Effector memory CD4-positive, alpha-beta T cell (primary cell): ENCODE measurements around the gene INMT.

Source experiments
- DNase-seq, 3 donors: peaks; one replicate each; pipeline ENCODE4 v3.0.0-alpha.2; 2020
- H3K27ac ChIP-seq: 2 replicates; pipeline ENCODE4 v1.7.0; 2013; ENCODE audit warnings: mild to moderate bottlenecking, low read length, moderate library complexity; ENCODE audit not compliant: insufficient read depth, poor library complexity, severe bottlenecking
- H3K27me3 ChIP-seq: replicated peaks from 2 replicates; pipeline ENCODE4 v1.7.0; 2013; ENCODE audit warnings: mild to moderate bottlenecking, low read length; ENCODE audit not compliant: insufficient read depth, control insufficient read depth, poor library complexity, severe bottlenecking
- H3K36me3 ChIP-seq: 2 replicates; pipeline ENCODE4 v1.7.0; 2013; ENCODE audit warnings: mild to moderate bottlenecking, low read length, moderate library complexity; ENCODE audit not compliant: control insufficient read depth, insufficient read depth
- H3K4me1 ChIP-seq: 2 replicates; pipeline ENCODE4 v1.7.0; 2013; ENCODE audit warnings: low read length, mild to moderate bottlenecking; ENCODE audit not compliant: control insufficient read depth, insufficient read depth, poor library complexity, severe bottlenecking
- H3K4me3 ChIP-seq: 2 replicates; pipeline ENCODE4 v1.7.0; 2013; ENCODE audit warnings: low read length, low read depth, mild to moderate bottlenecking; ENCODE audit not compliant: insufficient read depth, poor library complexity, severe bottlenecking
- H3K9me3 ChIP-seq: 2 replicates; pipeline ENCODE4 v1.7.0; 2013; ENCODE audit warnings: mild to moderate bottlenecking, low read length, moderate library complexity; ENCODE audit not compliant: control insufficient read depth

INMT gene

DNA sequence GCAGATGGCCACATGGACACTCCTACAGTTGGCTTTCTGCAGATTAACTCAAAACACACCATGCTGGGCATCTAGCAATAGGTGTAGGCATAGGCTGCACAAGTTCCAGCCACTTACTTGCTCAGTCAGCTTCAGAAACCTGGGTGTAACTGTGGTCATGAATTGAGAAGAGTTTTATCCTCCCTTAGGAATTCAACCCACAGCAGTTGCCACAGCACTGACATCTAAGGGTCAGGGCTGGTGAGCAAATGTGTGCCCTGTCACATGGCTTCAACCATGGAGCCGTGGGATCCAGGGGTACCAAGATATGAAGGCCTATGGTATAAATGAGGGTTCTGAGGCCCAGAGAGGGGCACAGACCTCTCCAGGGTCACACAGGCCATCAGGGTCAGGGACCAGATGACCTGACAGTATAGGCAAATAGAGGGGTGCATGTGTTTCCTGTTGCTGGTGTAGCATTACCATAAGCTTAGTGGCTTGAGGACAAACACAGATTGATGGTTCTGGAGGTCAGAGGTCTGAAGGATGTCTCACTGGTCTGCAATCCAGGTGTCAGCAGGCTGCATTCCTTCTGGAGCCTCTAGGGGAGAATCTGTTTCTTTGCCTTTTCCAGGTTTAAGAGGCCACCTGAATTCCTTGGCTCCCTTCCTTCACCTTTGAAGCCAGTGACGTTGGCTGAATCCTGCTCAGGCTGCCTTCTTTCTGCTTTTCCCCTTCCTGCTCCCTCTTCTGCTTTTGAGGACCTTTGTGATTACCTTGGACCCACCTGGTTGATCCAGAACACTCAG is 43.4 kb downstream of the INMT start:
- DNase-seq: no peak
- H3K4me1 ChIP-seq: no peaks in the 10 kb centered on the region

DNA sequence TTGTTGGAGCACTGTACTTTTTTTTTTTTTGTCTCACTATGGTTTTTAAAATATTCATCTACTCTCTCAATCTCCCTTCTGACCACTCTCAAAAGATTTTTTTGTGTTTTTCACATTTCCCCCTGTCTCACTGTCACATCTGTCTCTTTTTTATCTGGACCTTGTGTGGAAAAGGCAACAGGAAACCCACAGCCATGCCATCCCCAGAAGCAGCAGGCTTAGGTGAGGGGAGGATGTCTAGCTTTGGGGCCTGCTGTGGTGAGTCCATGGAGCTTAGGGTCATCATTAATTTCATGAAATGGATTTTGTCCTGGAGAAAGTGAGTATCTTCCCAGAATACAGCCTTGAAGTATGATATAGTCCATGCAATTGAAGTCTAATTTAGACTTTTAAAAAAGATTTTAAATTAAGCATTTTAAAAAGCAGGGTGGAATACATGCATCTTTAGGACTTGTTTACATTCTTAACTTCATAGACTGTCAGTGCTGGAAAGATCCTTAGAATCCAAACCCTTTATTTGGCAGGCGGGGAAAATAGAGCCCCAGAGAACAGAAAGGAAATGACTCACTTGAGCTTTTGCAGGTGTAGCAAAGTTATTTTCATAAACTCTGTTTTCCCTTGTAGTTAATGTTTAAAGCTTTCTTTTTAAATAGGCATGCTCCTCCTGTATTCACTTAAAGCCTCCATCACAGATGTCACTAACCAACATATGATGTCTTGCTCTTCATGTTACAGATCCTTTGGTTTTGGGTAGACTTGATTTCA is 44.4 kb downstream of the INMT start:
- Histone ChIP-seq H3K27me3 (no peaks in the 10 kb centered on the region), H3K9me3 (no peaks in the 10 kb centered on the region), H3K4me1 (no peaks in the 10 kb centered on the region), H3K27ac (no peak overlapping the region), H3K4me3 (no peak overlapping the region), H3K36me3 (no peaks in the 10 kb centered on the region)
- no peak for DNase-seq

More for the DNA sequence above, 43.4 kb downstream of the INMT start:
- H3K9me3 ChIP-seq: no peaks in the 10 kb centered on the region
- H3K27ac ChIP-seq: no peak overlapping the region
- no peaks in the 10 kb centered on the region for H3K27me3 ChIP-seq
- H3K36me3 ChIP-seq: no peaks in the 10 kb centered on the region
- no peak overlapping the region for H3K4me3 ChIP-seq

DNA sequence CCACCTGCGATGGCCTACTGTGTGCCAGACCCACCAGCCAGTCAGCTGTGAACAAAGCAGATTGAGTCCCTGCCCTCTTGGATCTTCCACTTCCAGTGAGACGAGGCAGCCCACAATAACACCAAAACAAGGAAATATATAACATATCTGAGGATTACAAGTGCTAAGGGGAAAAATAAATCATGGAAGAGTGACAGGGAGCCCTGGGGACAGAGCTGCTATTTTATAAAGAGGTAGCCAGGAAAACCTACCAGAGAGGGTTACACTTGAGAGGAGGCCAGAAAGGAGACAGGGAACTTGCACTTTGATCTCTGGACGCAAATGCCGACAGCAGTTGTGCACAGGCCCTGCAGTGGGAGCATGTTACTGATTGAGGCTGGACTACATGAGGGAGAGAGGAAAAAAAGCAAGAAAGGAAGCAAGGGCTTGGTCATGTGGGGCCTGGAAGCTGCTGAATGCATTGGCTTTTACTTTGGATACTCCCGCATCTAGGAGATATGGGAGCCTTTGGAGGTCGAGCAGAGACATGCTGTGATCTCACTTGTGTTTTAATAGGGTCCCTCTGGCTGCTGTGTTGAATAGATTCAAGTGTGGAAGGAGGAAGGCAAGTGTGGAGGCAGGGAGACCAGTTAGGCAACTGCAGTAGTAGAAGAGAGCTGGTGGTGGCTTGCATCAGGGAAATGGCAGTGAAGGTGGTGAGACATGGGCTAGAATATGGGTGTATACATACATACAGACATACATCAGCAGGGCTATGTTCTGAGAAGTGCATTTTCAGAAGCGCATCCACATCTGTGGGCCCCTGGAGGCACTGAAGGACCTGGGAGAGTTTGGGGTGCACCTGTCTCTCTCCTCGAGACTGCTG is 45.5 kb downstream of the INMT start:
- no peaks in the 10 kb centered on the region for H3K9me3 ChIP-seq
- no peak for DNase-seq
- no peak overlapping the region for H3K4me3 ChIP-seq
- H3K27me3 ChIP-seq: no peaks in the 10 kb centered on the region
- no peaks in the 10 kb centered on the region for H3K36me3 ChIP-seq
- H3K4me1 ChIP-seq: no peaks in the 10 kb centered on the region
- H3K27ac ChIP-seq: no peak overlapping the region

DNA sequence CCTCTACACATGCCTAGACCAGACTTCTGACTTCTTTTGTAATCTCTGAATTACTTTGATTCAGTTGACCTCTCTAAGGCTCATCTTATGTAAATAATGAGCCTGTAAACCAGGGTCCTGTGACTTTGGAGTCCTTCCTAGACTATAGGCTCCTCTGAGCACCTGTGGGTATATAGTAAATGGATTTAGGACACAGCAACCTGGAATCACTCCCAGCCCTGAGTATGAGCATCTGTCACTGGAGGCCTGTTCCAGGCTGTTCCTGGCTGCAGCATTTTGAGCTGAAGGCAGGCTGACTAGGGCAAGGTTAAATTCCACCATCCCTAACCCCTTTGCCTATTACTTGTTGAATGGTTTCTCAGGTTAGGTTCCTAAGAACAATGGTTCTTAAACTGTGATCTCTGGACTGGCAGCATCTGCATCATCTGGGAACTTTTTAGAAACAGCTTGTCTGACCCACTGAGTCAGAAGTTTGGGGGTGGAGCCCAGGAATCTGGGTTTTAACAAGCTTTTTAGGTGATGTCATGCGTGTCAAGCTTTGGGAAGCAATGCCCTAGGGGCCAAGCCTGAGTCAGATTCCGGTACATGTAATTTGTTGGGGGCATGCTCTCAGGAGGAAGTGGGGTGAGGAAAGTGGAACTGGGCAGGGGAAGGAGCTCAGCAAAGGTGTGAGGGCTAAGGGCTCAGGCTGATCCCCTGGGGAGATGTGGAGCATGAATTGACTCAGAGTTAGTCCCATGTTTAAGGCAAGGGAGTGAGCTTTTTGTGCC is 47.5 kb downstream of the INMT start:
- no peak overlapping the region for H3K27ac ChIP-seq
- H3K9me3 ChIP-seq: no peaks in the 10 kb centered on the region
- H3K36me3 ChIP-seq: no peaks in the 10 kb centered on the region
- no peak for DNase-seq
- H3K27me3 ChIP-seq: no peaks in the 10 kb centered on the region
- H3K4me3 ChIP-seq: no peak overlapping the region
- H3K4me1 ChIP-seq: no peaks in the 10 kb centered on the region

DNA sequence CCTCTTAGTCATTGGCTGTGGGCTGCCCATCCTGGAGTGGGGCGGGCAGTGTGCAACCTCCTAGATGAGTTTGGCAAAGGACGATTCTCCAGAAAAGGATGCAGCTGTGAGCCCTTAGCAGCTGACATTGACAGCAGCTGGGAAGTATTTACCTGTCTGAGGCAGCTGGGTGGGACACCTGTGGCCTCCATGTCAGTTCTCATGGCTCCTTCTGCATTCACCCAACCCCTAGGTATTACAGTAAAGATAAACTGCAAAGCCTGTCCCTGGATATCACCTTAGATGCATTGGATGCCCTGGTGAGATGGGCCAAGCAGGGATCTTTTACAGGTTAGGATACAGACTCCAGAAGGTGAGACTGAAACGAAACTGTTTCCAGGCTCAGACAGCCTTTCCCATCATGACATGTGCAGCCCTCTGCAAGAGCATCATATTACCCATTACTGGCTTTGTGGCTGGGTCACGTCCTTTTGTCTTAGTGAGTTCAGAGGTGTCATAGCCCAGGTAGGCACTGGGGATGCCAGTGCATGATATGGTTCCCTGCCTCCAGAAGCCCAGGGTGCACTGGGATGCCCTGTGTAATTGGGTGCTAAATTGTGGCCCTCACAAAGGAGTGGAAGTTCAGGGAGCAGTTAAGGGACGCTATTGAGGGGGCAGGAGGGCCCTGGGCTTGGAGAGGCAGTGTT is 48.2 kb downstream of the INMT start:
- no peaks in the 10 kb centered on the region for H3K4me1 ChIP-seq
- no peaks in the 10 kb centered on the region for H3K27me3 ChIP-seq
- no peaks in the 10 kb centered on the region for H3K36me3 ChIP-seq
- H3K27ac ChIP-seq: no peak overlapping the region
- H3K4me3 ChIP-seq: no peak overlapping the region
- no peak for DNase-seq
- H3K9me3 ChIP-seq: no peaks in the 10 kb centered on the region

- Histone ChIP-seq H3K4me1 (no peaks in the 10 kb centered on the region), H3K27ac (no peak overlapping the region), H3K36me3 (no peaks in the 10 kb centered on the region), H3K4me3 (no peak overlapping the region), H3K27me3 (no peaks in the 10 kb centered on the region), H3K9me3 (no peaks in the 10 kb centered on the region)
- DNase-seq: peak in 1 of 3 donors; percentile 8
Observed at GRCh38 chr7:30800785-30801252, 48.9 kb downstream of the INMT start.

- no peaks in the 10 kb centered on the region for H3K27me3 ChIP-seq
- no peaks in the 10 kb centered on the region for H3K9me3 ChIP-seq
- no peak overlapping the region for H3K4me3 ChIP-seq
- no peak for DNase-seq
- H3K27ac ChIP-seq: no peak overlapping the region
- H3K4me1 ChIP-seq: no peaks in the 10 kb centered on the region
- H3K36me3 ChIP-seq: no peaks in the 10 kb centered on the region
Observed at GRCh38 chr7:30802812-30803211, 50.9 kb downstream of the INMT start.

- Histone ChIP-seq H3K4me3 (no peak overlapping the region), H3K27me3 (no peaks in the 10 kb centered on the region), H3K9me3 (no peaks in the 10 kb centered on the region), H3K4me1 (no peaks in the 10 kb centered on the region), H3K36me3 (no peaks in the 10 kb centered on the region), H3K27ac (no peak overlapping the region)
- no peak for DNase-seq
Observed at GRCh38 chr7:30804078-30804661, 52.2 kb downstream of the INMT start.
